ENCODE results near the gene TRRAP. TPM values are rescaled to one million over a fixed set of nuclear protein-coding genes. Genes with fewer than 3 reads are reported as not detected.
A peak's percentile ranks its signal among the peaks of the same experiment; 100 is the strongest.

The TRRAP gene
- total RNA-seq, 4 donors from 2014 or later, result 15.2 to 18.8 (median 17.0) TPM

- TF ChIP-seq CTCF (IDR thresholded peaks at IDR 0.05 in 4 of 5, conservative IDR thresholded peaks at IDR 0.05 in 1 of 5) (no peak), POLR2A (IDR thresholded peaks at IDR 0.05) (no peak)
- Histone ChIP-seq H3K27ac (no peak overlapping the region), H3K9me3 (no peaks in the 10 kb centered on the region), H3K36me3 (peaks cover 7 to 92% of the 10 kb centered on the region in 2 donors), H3K4me1 (peaks cover 0 to 4% of the 10 kb centered on the region in 2 donors), H3K4me3 (no peak overlapping the region), H3K27me3 (no peaks in the 10 kb centered on the region)
- DNase-seq, result no peak
- ATAC-seq, result no peak
- intact Hi-C loops (cut with DNase I; ENCODE audit: low total_unique reads), result no loop called here
- in situ Hi-C loops (cut with MboI; ENCODE audit: low sequenced_read_pairs in 4 of 4), result no loop called here
These were observed 92.5 kb downstream of the TRRAP start for GRCh38 chr7:98970805-98971204.

GRCh38 chr7:98974205-98974604 is 95.9 kb downstream of the TRRAP start:
- DNase-seq (no peak), ATAC-seq (no peak)
- peak overlapping the region in 2 of 4 donors; percentile 62 to 76 for H3K27ac ChIP-seq
- no peaks in the 10 kb centered on the region for H3K27me3 ChIP-seq
- TF ChIP-seq CTCF (IDR thresholded peaks at IDR 0.05 in 4 of 5, conservative IDR thresholded peaks at IDR 0.05 in 1 of 5), result no peak
- no peak for TF ChIP-seq POLR2A (IDR thresholded peaks at IDR 0.05)
- no peaks in the 10 kb centered on the region for H3K9me3 ChIP-seq
- in situ Hi-C loops (cut with MboI; ENCODE audit: low sequenced_read_pairs in 4 of 4) (no loop called here), intact Hi-C loops (cut with DNase I; ENCODE audit: low total_unique reads) (no loop called here)
- H3K4me1 ChIP-seq, result peaks cover 0 to 4% of the 10 kb centered on the region in 2 donors
- no peak overlapping the region for H3K4me3 ChIP-seq
- peaks cover 3 to 94% of the 10 kb centered on the region in 2 donors for H3K36me3 ChIP-seq

GRCh38 chr7:98974906-98975816 is 96.8 kb downstream of the TRRAP start:
- in situ Hi-C loops (cut with MboI; ENCODE audit: low sequenced_read_pairs in 4 of 4) (no loop called here), intact Hi-C loops (cut with DNase I; ENCODE audit: low total_unique reads) (no loop called here)
- TF ChIP-seq CTCF (IDR thresholded peaks at IDR 0.05 in 4 of 5, conservative IDR thresholded peaks at IDR 0.05 in 1 of 5) (no peak), POLR2A (IDR thresholded peaks at IDR 0.05) (no peak)
- Histone ChIP-seq H3K4me3 (no peak overlapping the region), H3K4me1 (peaks cover 0 to 4% of the 10 kb centered on the region in 2 donors), H3K27ac (peak overlapping the region; percentile 40 to 76 (median 58)), H3K27me3 (no peaks in the 10 kb centered on the region), H3K36me3 (peaks cover 5 to 94% of the 10 kb centered on the region in 2 donors), H3K9me3 (no peaks in the 10 kb centered on the region)
- ATAC-seq (peak; percentile 88 to 95), DNase-seq (peak; percentile 69 to 82)

- no peak for DNase-seq
- in situ Hi-C loops (cut with MboI; ENCODE audit: low sequenced_read_pairs in 4 of 4) (no loop called here), intact Hi-C loops (cut with DNase I; ENCODE audit: low total_unique reads) (no loop called here)
- no peak for TF ChIP-seq POLR2A (IDR thresholded peaks at IDR 0.05)
- TF ChIP-seq CTCF (IDR thresholded peaks at IDR 0.05 in 4 of 5, conservative IDR thresholded peaks at IDR 0.05 in 1 of 5), result no peak
- Histone ChIP-seq H3K4me3 (no peak overlapping the region), H3K4me1 (peaks cover 0 to 4% of the 10 kb centered on the region in 2 donors), H3K27ac (no peak overlapping the region), H3K36me3 (peaks cover 2 to 94% of the 10 kb centered on the region in 2 donors), H3K9me3 (no peaks in the 10 kb centered on the region), H3K27me3 (no peaks in the 10 kb centered on the region)
- ATAC-seq, result no peak
These were observed 98.3 kb downstream of the TRRAP start for GRCh38 chr7:98976396-98977185.
